Common myeloid progenitor, CD34-positive (primary cell): ENCODE results near the gene CUTA.
A peak's percentile ranks its signal among the peaks of the same experiment; 100 is the strongest.

Experiments used
- CTCF ChIA-PET: fragments of 350-600 bp; sonication (Branson Sonifier 250); formaldehyde crosslinking; loops from one replicate; lab custom pipeline; 2021; ENCODE audit warnings: antibody characterized with exemption; lab: Charles Lee
- POLR2A ChIA-PET: fragments of 350-600 bp; sonication (Branson Sonifier 250); formaldehyde crosslinking; loops from one replicate; lab custom pipeline; 2021; ENCODE audit warnings: antibody characterized with exemption; lab: Charles Lee
- DNase-seq, 3 donors: peaks; one replicate each; pipeline versions ENCODE4 v3.0.0 to v3.0.0-alpha.2; 2013
- H3K27ac ChIP-seq, 2 experiments: 1 replicate in 1 of 2; 2 replicates in 1 of 2; pipeline ENCODE4 v1.7.0; 2013; ENCODE audit warnings: inconsistent platforms in 2 of 2, low read length in 2 of 2, mild to moderate bottlenecking in 2 of 2, low read depth in 1 of 2, moderate library complexity in 1 of 2; ENCODE audit not compliant: severe bottlenecking in 2 of 2, insufficient read depth in 1 of 2, poor library complexity in 1 of 2
- H3K27me3 ChIP-seq, 5 experiments: replicated peaks in 2 of 5; 1 replicate in 3 of 5; 2 replicates in 2 of 5; pipeline versions ENCODE4 v1.6.1 to v1.7.0; 2013; ENCODE audit warnings: low read length in 4 of 5, mild to moderate bottlenecking in 2 of 5, moderate library complexity in 2 of 5, inconsistent platforms in 1 of 5; ENCODE audit not compliant: insufficient read depth in 5 of 5, control insufficient read depth in 4 of 5
- H3K36me3 ChIP-seq, 4 experiments: 1 replicate in 2 of 4; 2 replicates in 2 of 4; pipeline versions ENCODE4 v1.6.1 to v1.7.0; 2013; ENCODE audit warnings: low read length in 3 of 4, control low read depth in 1 of 4, mild to moderate bottlenecking in 1 of 4; ENCODE audit not compliant: control insufficient read depth in 4 of 4, insufficient read depth in 4 of 4
- H3K4me1 ChIP-seq, 4 experiments: 1 replicate in 3 of 4; 2 replicates in 1 of 4; pipeline versions ENCODE4 v1.6.1 to v1.7.1; 2013; ENCODE audit warnings: low read length in 3 of 4, mild to moderate bottlenecking in 3 of 4, control low read depth in 1 of 4, inconsistent platforms in 1 of 4, moderate library complexity in 1 of 4; ENCODE audit not compliant: control insufficient read depth in 4 of 4, insufficient read depth in 4 of 4; ENCODE audit errors: control extremely low read depth in 1 of 4
- H3K4me3 ChIP-seq, 7 experiments: 1 replicate in 4 of 7; 2 replicates in 3 of 7; pipeline versions ENCODE4 v1.5.1 to v1.7.0; 2013; ENCODE audit warnings: mild to moderate bottlenecking in 7 of 7, low read length in 6 of 7, moderate library complexity in 6 of 7, inconsistent platforms in 2 of 7, low read depth in 2 of 7, control low read depth in 1 of 7; ENCODE audit not compliant: insufficient read depth in 4 of 7, control insufficient read depth in 1 of 7; ENCODE audit errors: extremely low read depth in 1 of 7
- H3K9me3 ChIP-seq, 5 experiments: 1 replicate in 4 of 5; 2 replicates in 1 of 5; pipeline versions ENCODE4 v1.6.1 to v1.7.1; 2013; ENCODE audit warnings: low read length in 4 of 5, mild to moderate bottlenecking in 2 of 5, inconsistent platforms in 1 of 5, low read depth in 1 of 5, moderate library complexity in 1 of 5; ENCODE audit not compliant: control insufficient read depth in 4 of 5, insufficient read depth in 2 of 5; ENCODE audit errors: control extremely low read depth in 1 of 5
- WGBS: methylation state at CpG from one replicate; pipeline ENCODE4 v1.1.5; 2013; ENCODE audit not compliant: insufficient coverage; 5-methylcytosine and 5-hydroxymethylcytosine counted together

CUTA gene

GRCh38 chr6:33428966-33429749 lies 11.3 kb upstream of the CUTA start:
- no peaks in the 10 kb centered on the region for H3K36me3 ChIP-seq
- no peaks in the 10 kb centered on the region for H3K27me3 ChIP-seq
- H3K4me1 ChIP-seq = peaks cover 15 to 88% (median 84%) of the 10 kb centered on the region in 4 experiments
- WGBS = 93% methylated on average over 3 of the region's 5 CpGs
- DNase-seq = no peak
- ChIA-PET CTCF (interaction anchor here (0.9 to 2.5 kb wide), 7 partner anchors 11 to 129 kb away, joined by 3 to 9 read pairs (median 4); partner anchors contain the start of gene ZBTB9), POLR2A (no interaction called here)
- H3K27ac ChIP-seq = peak overlapping the region in 1 of 2 experiments; percentile 27
- peak overlapping the region in 4 of 7 experiments; percentile 5 to 68 (median 68) for H3K4me3 ChIP-seq
- H3K9me3 ChIP-seq = no peaks in the 10 kb centered on the region

GRCh38 chr6:33428224-33428965 lies 10.5 kb upstream of the CUTA start:
- Histone ChIP-seq H3K27ac (peak overlapping the region in 1 of 2 experiments; percentile 46), H3K27me3 (no peaks in the 10 kb centered on the region), H3K4me3 (peak overlapping the region in 6 of 7 experiments; percentile 48 to 79 (median 68)), H3K9me3 (no peaks in the 10 kb centered on the region), H3K4me1 (peaks cover 15 to 86% (median 79%) of the 10 kb centered on the region in 4 experiments), H3K36me3 (no peaks in the 10 kb centered on the region)
- peak in 2 of 3 donors; percentile 64 to 84 for DNase-seq
- 2% methylated on average over 29 of the region's 33 CpGs for WGBS
- POLR2A ChIA-PET = no interaction called here
- CTCF ChIA-PET = interaction anchor here (1.1 to 2.5 kb wide), 4 partner anchors 10 to 129 kb away, joined by 3 to 9 read pairs (median 4); no protein-coding TSS in a partner anchor

DNA sequence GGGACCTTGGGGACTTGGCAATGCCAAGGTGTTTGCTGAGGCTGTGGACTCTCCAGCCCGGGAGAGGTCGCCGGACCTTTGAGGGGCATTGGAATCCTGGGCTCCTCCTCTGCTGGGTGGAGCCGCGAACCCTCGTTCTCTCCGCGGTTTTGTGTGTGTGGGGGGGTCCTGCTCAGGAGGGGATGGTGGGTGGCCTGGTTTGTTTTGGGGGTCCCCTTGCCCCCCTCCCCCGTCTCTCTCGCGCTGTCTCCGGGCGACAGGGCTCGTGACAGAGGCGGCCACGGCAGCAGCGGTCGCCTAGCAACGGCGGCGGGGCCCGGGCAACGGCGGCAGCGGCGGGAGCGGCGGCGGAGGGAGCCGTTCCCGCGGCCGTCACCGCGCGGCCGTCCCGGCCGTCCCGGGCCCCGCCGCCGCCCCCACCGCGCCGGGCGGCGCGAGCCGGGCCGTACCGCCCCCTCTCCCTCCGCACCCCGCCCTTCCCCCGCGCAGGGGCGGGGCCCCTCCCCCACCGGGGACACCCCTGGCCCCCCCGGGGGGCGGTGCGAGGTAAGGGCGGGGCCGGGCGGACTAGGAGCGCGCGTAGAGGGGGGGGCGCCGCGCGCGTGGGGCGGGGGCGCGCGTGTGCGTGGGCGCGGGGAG lies 9.8 kb upstream of the CUTA start:
- Histone ChIP-seq H3K36me3 (no peaks in the 10 kb centered on the region), H3K4me3 (peak overlapping the region; percentile 48 to 83 (median 72)), H3K27me3 (no peaks in the 10 kb centered on the region), H3K9me3 (no peaks in the 10 kb centered on the region), H3K27ac (peak overlapping the region in 1 of 2 experiments; percentile 80), H3K4me1 (peaks cover 13 to 79% (median 72%) of the 10 kb centered on the region in 4 experiments)
- CTCF ChIA-PET = no interaction called here
- DNase-seq = peak in 2 of 3 donors; percentile 51 to 61
- POLR2A ChIA-PET = no interaction called here
- 0% methylated on average over 17 of the region's 79 CpGs for WGBS

GRCh38 chr6:33426590-33427511 lies 8.9 kb upstream of the CUTA start:
- peak overlapping the region in 1 of 2 experiments; percentile 88 for H3K27ac ChIP-seq
- H3K4me1 ChIP-seq = peaks cover 12 to 71% (median 64%) of the 10 kb centered on the region in 4 experiments
- peak overlapping the region; percentile 48 to 83 (median 75) for H3K4me3 ChIP-seq
- H3K27me3 ChIP-seq = no peaks in the 10 kb centered on the region
- POLR2A ChIA-PET = no interaction called here
- DNase-seq = peak in 1 of 3 donors; percentile 56
- no peaks in the 10 kb centered on the region for H3K9me3 ChIP-seq
- CTCF ChIA-PET = interaction anchor here (0.9 to 2.0 kb wide), 6 partner anchors 8 to 144 kb away, joined by 3 to 9 read pairs (median 4); partner anchors contain the start of gene RGL2
- no peaks in the 10 kb centered on the region for H3K36me3 ChIP-seq
- 0% methylated on average over 3 of the region's 12 CpGs for WGBS

- CTCF ChIA-PET = interaction anchor here (0.6 to 2.0 kb wide), 14 partner anchors 9 to 149 kb away, joined by 3 to 9 read pairs (median 4); partner anchors contain the start of genes B3GALT4 and RGL2
- peak; percentile 80 to 91 (median 86) for DNase-seq
- WGBS = under 1% methylated on average over 21 of the region's 43 CpGs
- H3K4me3 ChIP-seq = peak overlapping the region; percentile 39 to 83 (median 79)
- no peaks in the 10 kb centered on the region for H3K9me3 ChIP-seq
- H3K4me1 ChIP-seq = peaks cover 12 to 62% (median 54%) of the 10 kb centered on the region in 4 experiments
- POLR2A ChIA-PET = interaction anchor here (1.0 to 1.2 kb wide), 2 partner anchors 14 to 154 kb away, joined by 3 read pairs; partner anchors contain the start of genes RPS18 and VPS52
- H3K27ac ChIP-seq = peak overlapping the region; percentile 72 to 88
- H3K27me3 ChIP-seq = no peaks in the 10 kb centered on the region
- H3K36me3 ChIP-seq = no peaks in the 10 kb centered on the region
These were observed 8.0 kb upstream of the CUTA start for GRCh38 chr6:33425668-33426577.
